Erythroblast (primary cell): ENCODE measurements around the gene TULP1.

Experiments
- GATA1 ChIP-seq: IDR thresholded peaks from 2 replicates; pipeline ENCODE4 v1.6.1; 2011; ENCODE audit warnings: low read depth, mild to moderate bottlenecking, control low read depth, low read length, moderate library complexity
- POLR2A ChIP-seq: IDR thresholded peaks from 2 replicates; pipeline ENCODE4 v1.6.1; 2011; ENCODE audit warnings: mild to moderate bottlenecking, low read length

DNA sequence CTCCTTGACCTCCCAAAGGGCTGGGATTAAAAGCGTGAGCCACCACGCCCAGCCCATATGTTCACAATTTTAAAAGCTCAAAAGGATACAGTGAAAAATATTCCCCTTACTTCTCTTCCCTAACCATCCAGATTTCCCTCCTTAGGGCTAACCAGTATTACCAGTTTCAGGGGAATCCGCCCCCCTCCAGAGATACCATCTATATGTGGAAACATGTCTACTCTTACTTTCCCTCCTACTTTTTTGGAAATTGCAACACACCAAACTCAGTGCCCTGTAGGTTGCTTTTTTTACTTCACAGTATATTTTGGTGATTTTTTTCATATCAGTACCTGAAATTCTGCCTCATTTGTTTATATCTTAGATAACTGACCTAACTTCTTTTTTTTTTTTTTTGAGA is 51.4 kb downstream of the TULP1 start:
- TF ChIP-seq POLR2A (no peak), GATA1 (no peak)
